ENCODE results near the gene RIF1.

RIF1 gene

GRCh38 chr2:151498178-151498577 is 88.5 kb downstream of the RIF1 start:
- Histone ChIP-seq H3K27me3 (ENCODE audit: insufficient read depth, low read length, poor library complexity) (no peaks in the 10 kb centered on the region), H3K4me2 (ENCODE audit: low read length) (no peak overlapping the region), H3K4me1 (ENCODE audit: control insufficient read depth, low read depth, low read length) (no peaks in the 10 kb centered on the region), H3K9ac (ENCODE audit: low read length) (no peak overlapping the region), H3K18ac (ENCODE audit: low read length) (no peak overlapping the region), H4K5ac (ENCODE audit: low read length) (no peak overlapping the region), H3K4me3 (ENCODE audit: low read length) (no peak overlapping the region), H3K56ac (ENCODE audit: low read length) (no peak overlapping the region), H3K27ac (ENCODE audit: low read depth, low read length) (no peak overlapping the region), H2BK120ac (ENCODE audit: low read depth, low read length) (no peak overlapping the region), H3K36me3 (ENCODE audit: control insufficient read depth, insufficient read depth, low read length) (no peaks in the 10 kb centered on the region), H4K8ac (ENCODE audit: low read depth, low read length) (no peak overlapping the region), H3K4ac (ENCODE audit: low read depth, low read length) (no peak overlapping the region), H3K23ac (ENCODE audit: low read length) (no peak overlapping the region), H2BK15ac (replicated peaks; ENCODE audit: low read depth) (no peak overlapping the region), H2BK5ac (ENCODE audit: low read length) (no peak overlapping the region), H3K79me1 (ENCODE audit: low read length) (no peaks in the 10 kb centered on the region), H2AK5ac (ENCODE audit: low read length) (no peak overlapping the region), H3K79me2 (ENCODE audit: control insufficient read depth, insufficient read depth, low read length) (no peaks in the 10 kb centered on the region)
- DNase-seq, result no peak
- WGBS (ENCODE audit: extremely low coverage, insufficient coverage, low lambda C conversion rate), result no CpG with 5 or more reads among the region's 1 CpG

- no peak overlapping the region for H3K4me3 ChIP-seq (ENCODE audit: low read length)
- no peak overlapping the region for H2BK120ac ChIP-seq (ENCODE audit: low read depth, low read length)
- H3K79me1 ChIP-seq (ENCODE audit: low read length), result no peaks in the 10 kb centered on the region
- no peaks in the 10 kb centered on the region for H3K36me3 ChIP-seq (ENCODE audit: control insufficient read depth, insufficient read depth, low read length)
- no peak overlapping the region for H4K8ac ChIP-seq (ENCODE audit: low read depth, low read length)
- H3K79me2 ChIP-seq (ENCODE audit: control insufficient read depth, insufficient read depth, low read length), result no peaks in the 10 kb centered on the region
- no CpG with 5 or more reads among the region's 4 CpGs for WGBS (ENCODE audit: extremely low coverage, insufficient coverage, low lambda C conversion rate)
- no peak overlapping the region for H2AK5ac ChIP-seq (ENCODE audit: low read length)
- H3K18ac ChIP-seq (ENCODE audit: low read length), result no peak overlapping the region
- no peak overlapping the region for H3K4me2 ChIP-seq (ENCODE audit: low read length)
- no peak overlapping the region for H2BK5ac ChIP-seq (ENCODE audit: low read length)
- H3K4ac ChIP-seq (ENCODE audit: low read depth, low read length), result no peak overlapping the region
- DNase-seq, result no peak
- no peak overlapping the region for H2BK15ac ChIP-seq (replicated peaks; ENCODE audit: low read depth)
- H3K9ac ChIP-seq (ENCODE audit: low read length), result no peak overlapping the region
- no peak overlapping the region for H3K56ac ChIP-seq (ENCODE audit: low read length)
- no peak overlapping the region for H3K27ac ChIP-seq (ENCODE audit: low read depth, low read length)
- H4K5ac ChIP-seq (ENCODE audit: low read length), result no peak overlapping the region
- H3K4me1 ChIP-seq (ENCODE audit: control insufficient read depth, low read depth, low read length), result no peaks in the 10 kb centered on the region
- H3K23ac ChIP-seq (ENCODE audit: low read length), result no peak overlapping the region
- no peaks in the 10 kb centered on the region for H3K27me3 ChIP-seq (ENCODE audit: insufficient read depth, low read length, poor library complexity)
These were observed 96.5 kb downstream of the RIF1 start for GRCh38 chr2:151506170-151506569.

- H3K18ac ChIP-seq (ENCODE audit: low read length), result no peak overlapping the region
- no peaks in the 10 kb centered on the region for H3K27me3 ChIP-seq (ENCODE audit: insufficient read depth, low read length, poor library complexity)
- no CpG with 5 or more reads among the region's 3 CpGs for WGBS (ENCODE audit: extremely low coverage, insufficient coverage, low lambda C conversion rate)
These were observed 98.8 kb downstream of the RIF1 start for GRCh38 chr2:151508519-151508918.

GRCh38 chr2:151518802-151519201 is 109.1 kb downstream of the RIF1 start:
- Histone ChIP-seq H3K9ac (ENCODE audit: low read length) (no peak overlapping the region), H3K18ac (ENCODE audit: low read length) (no peak overlapping the region), H4K5ac (ENCODE audit: low read length) (no peak overlapping the region), H3K79me2 (ENCODE audit: control insufficient read depth, insufficient read depth, low read length) (no peaks in the 10 kb centered on the region), H2BK5ac (ENCODE audit: low read length) (no peak overlapping the region), H3K23ac (ENCODE audit: low read length) (no peak overlapping the region), H2AK5ac (ENCODE audit: low read length) (no peak overlapping the region), H2BK15ac (replicated peaks; ENCODE audit: low read depth) (no peak overlapping the region), H3K27me3 (ENCODE audit: insufficient read depth, low read length, poor library complexity) (no peaks in the 10 kb centered on the region), H3K4me1 (ENCODE audit: control insufficient read depth, low read depth, low read length) (no peaks in the 10 kb centered on the region), H4K8ac (ENCODE audit: low read depth, low read length) (no peak overlapping the region), H3K56ac (ENCODE audit: low read length) (no peak overlapping the region), H3K27ac (ENCODE audit: low read depth, low read length) (no peak overlapping the region), H3K4me3 (ENCODE audit: low read length) (no peak overlapping the region), H2BK120ac (ENCODE audit: low read depth, low read length) (no peak overlapping the region), H3K4ac (ENCODE audit: low read depth, low read length) (no peak overlapping the region), H3K4me2 (ENCODE audit: low read length) (no peak overlapping the region), H3K79me1 (ENCODE audit: low read length) (no peaks in the 10 kb centered on the region), H3K36me3 (ENCODE audit: control insufficient read depth, insufficient read depth, low read length) (no peaks in the 10 kb centered on the region)
- no CpG with 5 or more reads among the region's 3 CpGs for WGBS (ENCODE audit: extremely low coverage, insufficient coverage, low lambda C conversion rate)
- DNase-seq, result no peak

More at GRCh38 chr2:151508519-151508918, 98.8 kb downstream of the RIF1 start:
- Histone ChIP-seq H3K4me3 (ENCODE audit: low read length) (no peak overlapping the region), H4K8ac (ENCODE audit: low read depth, low read length) (no peak overlapping the region), H3K4me2 (ENCODE audit: low read length) (no peak overlapping the region), H2BK15ac (replicated peaks; ENCODE audit: low read depth) (no peak overlapping the region), H2BK120ac (ENCODE audit: low read depth, low read length) (no peak overlapping the region), H3K56ac (ENCODE audit: low read length) (no peak overlapping the region), H3K23ac (ENCODE audit: low read length) (no peak overlapping the region), H2BK5ac (ENCODE audit: low read length) (no peak overlapping the region), H3K79me2 (ENCODE audit: control insufficient read depth, insufficient read depth, low read length) (no peaks in the 10 kb centered on the region), H2AK5ac (ENCODE audit: low read length) (no peak overlapping the region), H3K9ac (ENCODE audit: low read length) (no peak overlapping the region), H3K79me1 (ENCODE audit: low read length) (no peaks in the 10 kb centered on the region), H3K36me3 (ENCODE audit: control insufficient read depth, insufficient read depth, low read length) (no peaks in the 10 kb centered on the region), H3K27ac (ENCODE audit: low read depth, low read length) (no peak overlapping the region), H3K4me1 (ENCODE audit: control insufficient read depth, low read depth, low read length) (no peaks in the 10 kb centered on the region), H4K5ac (ENCODE audit: low read length) (no peak overlapping the region), H3K4ac (ENCODE audit: low read depth, low read length) (no peak overlapping the region)
- no peak for DNase-seq

GRCh38 chr2:151520976-151521375 is 111.3 kb downstream of the RIF1 start:
- Histone ChIP-seq H3K79me1 (ENCODE audit: low read length) (no peaks in the 10 kb centered on the region), H3K27me3 (ENCODE audit: insufficient read depth, low read length, poor library complexity) (no peaks in the 10 kb centered on the region), H2BK15ac (replicated peaks; ENCODE audit: low read depth) (no peak overlapping the region), H4K8ac (ENCODE audit: low read depth, low read length) (no peak overlapping the region), H3K4me2 (ENCODE audit: low read length) (no peak overlapping the region), H3K79me2 (ENCODE audit: control insufficient read depth, insufficient read depth, low read length) (no peaks in the 10 kb centered on the region), H3K36me3 (ENCODE audit: control insufficient read depth, insufficient read depth, low read length) (no peaks in the 10 kb centered on the region), H4K5ac (ENCODE audit: low read length) (no peak overlapping the region), H2AK5ac (ENCODE audit: low read length) (no peak overlapping the region), H3K4me1 (ENCODE audit: control insufficient read depth, low read depth, low read length) (no peaks in the 10 kb centered on the region), H2BK120ac (ENCODE audit: low read depth, low read length) (no peak overlapping the region), H3K4ac (ENCODE audit: low read depth, low read length) (no peak overlapping the region), H3K4me3 (ENCODE audit: low read length) (no peak overlapping the region), H3K56ac (ENCODE audit: low read length) (no peak overlapping the region), H3K23ac (ENCODE audit: low read length) (no peak overlapping the region), H3K18ac (ENCODE audit: low read length) (no peak overlapping the region), H2BK5ac (ENCODE audit: low read length) (no peak overlapping the region), H3K27ac (ENCODE audit: low read depth, low read length) (no peak overlapping the region), H3K9ac (ENCODE audit: low read length) (no peak overlapping the region)
- DNase-seq, result no peak
- WGBS (ENCODE audit: extremely low coverage, insufficient coverage, low lambda C conversion rate), result no CpG with 5 or more reads among the region's 1 CpG

- no CpG with 5 or more reads among the region's 7 CpGs for WGBS (ENCODE audit: extremely low coverage, insufficient coverage, low lambda C conversion rate)
- H3K27ac ChIP-seq (ENCODE audit: low read depth, low read length), result no peak overlapping the region
- H3K56ac ChIP-seq (ENCODE audit: low read length), result no peak overlapping the region
- no peak overlapping the region for H3K4me3 ChIP-seq (ENCODE audit: low read length)
- no peaks in the 10 kb centered on the region for H3K79me2 ChIP-seq (ENCODE audit: control insufficient read depth, insufficient read depth, low read length)
- H3K4me2 ChIP-seq (ENCODE audit: low read length), result no peak overlapping the region
- H2BK5ac ChIP-seq (ENCODE audit: low read length), result no peak overlapping the region
- no peak overlapping the region for H4K5ac ChIP-seq (ENCODE audit: low read length)
- no peaks in the 10 kb centered on the region for H3K4me1 ChIP-seq (ENCODE audit: control insufficient read depth, low read depth, low read length)
- H3K79me1 ChIP-seq (ENCODE audit: low read length), result no peaks in the 10 kb centered on the region
- no peak for DNase-seq
- no peak overlapping the region for H2AK5ac ChIP-seq (ENCODE audit: low read length)
- no peak overlapping the region for H4K8ac ChIP-seq (ENCODE audit: low read depth, low read length)
- H3K23ac ChIP-seq (ENCODE audit: low read length), result no peak overlapping the region
- H2BK120ac ChIP-seq (ENCODE audit: low read depth, low read length), result no peak overlapping the region
- no peak overlapping the region for H3K4ac ChIP-seq (ENCODE audit: low read depth, low read length)
- H3K18ac ChIP-seq (ENCODE audit: low read length), result no peak overlapping the region
- no peak overlapping the region for H3K9ac ChIP-seq (ENCODE audit: low read length)
- no peak overlapping the region for H2BK15ac ChIP-seq (replicated peaks; ENCODE audit: low read depth)
- no peaks in the 10 kb centered on the region for H3K27me3 ChIP-seq (ENCODE audit: insufficient read depth, low read length, poor library complexity)
- H3K36me3 ChIP-seq (ENCODE audit: control insufficient read depth, insufficient read depth, low read length), result no peaks in the 10 kb centered on the region
These were observed 112.9 kb downstream of the RIF1 start for GRCh38 chr2:151522556-151522955.

All from mesendoderm (in vitro differentiated cells).